Stimulated activated CD8-positive, alpha-beta memory T cell treated with anti-CD3 and anti-CD28 coated beads, Interleukin-2, amount 100 ng/mL, for 1 hour (primary cell): ENCODE data around the gene MESP2.

Source experiments
- DNase-seq, 2 donors: peaks; one replicate each; pipeline ENCODE4 v3.0.0-alpha.2; 2020; ENCODE audit warnings: low read depth in 2 of 2

Gene MESP2

DNA sequence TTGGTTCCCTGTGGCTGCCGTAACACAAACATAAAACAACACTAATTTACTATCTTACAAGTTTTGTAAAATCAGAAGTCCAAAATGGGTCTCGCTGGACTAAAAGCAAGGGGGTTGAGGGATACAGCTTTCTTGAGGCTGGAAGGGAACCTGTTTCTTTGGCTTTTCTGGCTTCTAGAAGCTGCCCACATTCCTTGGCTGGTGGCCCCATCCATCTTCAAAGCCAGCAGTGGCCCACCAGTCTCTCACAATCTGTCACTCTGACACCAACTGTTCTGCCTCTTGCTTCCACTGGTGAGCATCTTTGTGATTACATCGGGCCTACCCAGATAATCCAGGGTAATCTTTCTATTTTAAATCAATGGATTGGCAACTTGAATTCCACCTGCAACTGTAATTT, 39.6 kb downstream of the MESP2 start:
- no peak for DNase-seq

DNA sequence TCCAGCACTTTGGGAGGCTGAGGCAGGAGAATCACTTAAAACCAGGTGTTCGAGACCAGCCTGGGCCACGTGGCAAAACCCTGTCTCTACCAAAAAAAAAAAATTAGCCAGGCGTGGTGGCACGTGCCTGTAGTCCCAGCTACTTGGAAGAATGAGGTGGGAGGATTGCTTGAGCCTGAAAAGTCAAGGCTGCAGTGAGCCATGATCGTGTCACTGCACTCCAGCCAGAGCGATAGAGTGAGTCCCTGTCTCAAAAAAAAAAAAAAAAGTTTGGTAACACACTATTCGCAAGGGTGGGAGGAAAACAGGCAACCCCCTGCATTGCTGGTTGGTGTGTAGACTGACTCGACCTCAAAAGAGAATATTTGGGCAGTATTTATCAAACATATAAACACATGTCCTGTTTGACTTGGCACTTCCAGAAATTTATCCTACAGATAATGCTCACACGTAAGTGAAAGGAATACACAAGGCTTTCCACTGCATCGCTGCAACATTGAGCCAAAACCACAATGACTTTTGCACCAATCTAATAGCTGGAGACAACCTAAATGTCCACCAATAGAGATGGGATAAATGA, 41.7 kb downstream of the MESP2 start:
- no peak for DNase-seq

DNA sequence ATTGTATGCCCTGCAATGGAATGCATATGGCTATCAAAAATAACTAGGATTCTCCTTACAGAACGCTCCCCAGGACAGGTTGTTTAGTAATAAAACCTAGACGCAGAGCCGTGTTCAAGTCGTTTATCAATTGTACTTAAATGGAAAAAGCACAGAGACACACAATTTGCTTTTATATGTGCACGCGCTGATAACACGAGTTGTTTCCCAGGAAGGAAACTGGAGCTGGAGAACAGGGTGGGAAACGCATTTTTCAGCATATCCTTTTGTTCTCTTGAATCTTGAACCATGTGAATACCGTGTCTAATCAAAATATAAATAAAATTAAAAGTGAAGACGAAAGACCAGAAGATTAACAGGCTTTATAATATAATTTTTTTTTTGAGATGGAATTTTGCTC, 42.2 kb downstream of the MESP2 start:
- no peak for DNase-seq

DNA sequence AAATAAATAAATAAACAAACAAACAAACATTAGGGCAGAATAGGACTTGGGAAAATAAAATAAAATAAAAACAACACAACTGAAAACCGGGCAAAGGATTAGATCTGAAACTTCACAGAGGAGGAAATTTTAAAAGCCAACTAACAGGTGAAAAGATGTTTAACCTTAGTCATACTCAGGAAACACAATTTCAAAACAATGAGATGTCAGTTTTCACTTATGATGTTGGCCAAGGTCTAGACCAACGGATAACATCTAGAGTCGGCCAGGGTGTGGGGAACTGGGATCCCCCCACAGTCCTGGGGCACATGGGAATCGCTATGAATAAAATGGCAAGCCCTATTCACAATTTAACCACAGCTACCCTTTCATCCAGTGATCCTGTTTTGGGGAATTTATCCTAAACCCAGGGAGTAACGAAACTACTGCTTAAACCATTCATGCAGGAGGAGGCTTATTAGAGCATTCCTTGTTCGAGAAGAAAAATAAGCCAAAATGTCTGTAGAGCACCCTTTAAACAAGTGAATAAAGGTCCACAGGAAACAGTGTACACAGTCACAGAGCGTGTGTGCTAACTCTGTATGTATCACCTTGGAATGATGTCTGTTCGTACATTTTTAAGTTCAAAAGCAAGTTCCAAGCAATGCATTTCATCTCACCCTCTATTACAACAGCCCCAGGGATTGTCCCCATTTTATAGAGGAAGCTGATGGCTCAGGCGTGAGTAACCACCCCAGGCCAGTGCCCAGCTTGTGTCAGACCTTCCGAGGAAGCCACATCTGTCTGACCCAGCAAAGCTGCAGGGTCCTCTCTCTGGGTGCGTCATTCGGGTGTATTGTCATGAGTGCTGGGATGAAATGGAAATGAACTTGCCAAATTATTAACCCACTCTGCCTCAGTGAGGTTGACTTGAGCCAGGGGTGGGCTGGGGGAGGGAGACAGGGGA, 44.8 kb downstream of the MESP2 start:
- DNase-seq: no peak

DNA sequence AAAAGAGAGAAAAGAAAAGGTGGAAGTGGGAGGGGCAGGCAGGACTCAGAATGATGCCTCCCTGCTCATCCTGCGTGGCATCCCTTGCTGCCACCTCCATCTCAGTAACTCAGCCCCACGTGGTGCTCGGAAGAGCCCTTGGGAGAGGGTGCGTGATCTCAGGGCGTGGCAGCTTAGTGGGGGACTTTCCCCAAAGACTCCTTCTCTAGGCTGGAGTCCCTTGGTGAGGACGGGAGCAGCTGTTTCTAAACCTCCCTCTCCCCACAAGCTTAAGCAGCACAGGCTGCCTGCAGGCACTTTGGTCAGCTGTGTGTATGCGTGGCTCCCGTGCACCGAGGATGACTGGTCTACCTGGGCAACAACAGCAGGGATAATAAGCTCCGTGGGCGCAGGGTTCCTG, 45.9 kb downstream of the MESP2 start:
- no peak for DNase-seq

DNA sequence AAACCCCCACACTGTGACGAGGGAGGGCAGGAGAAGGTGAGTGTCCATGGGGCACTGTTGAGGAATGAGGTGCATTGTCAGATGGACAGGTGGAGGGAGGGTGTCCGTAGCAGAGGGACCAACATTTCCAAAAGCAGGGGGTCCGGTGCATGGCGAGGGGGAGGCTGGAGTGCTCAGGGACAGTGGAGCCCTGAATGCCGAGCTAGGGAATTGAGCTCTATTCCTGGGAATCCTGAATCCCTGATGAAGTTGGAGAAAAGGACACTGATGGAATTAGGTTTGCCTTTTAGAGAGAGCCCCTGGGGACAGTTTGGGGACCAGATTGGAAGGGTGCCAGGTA, 46.4 kb downstream of the MESP2 start:
- DNase-seq: no peak

DNA sequence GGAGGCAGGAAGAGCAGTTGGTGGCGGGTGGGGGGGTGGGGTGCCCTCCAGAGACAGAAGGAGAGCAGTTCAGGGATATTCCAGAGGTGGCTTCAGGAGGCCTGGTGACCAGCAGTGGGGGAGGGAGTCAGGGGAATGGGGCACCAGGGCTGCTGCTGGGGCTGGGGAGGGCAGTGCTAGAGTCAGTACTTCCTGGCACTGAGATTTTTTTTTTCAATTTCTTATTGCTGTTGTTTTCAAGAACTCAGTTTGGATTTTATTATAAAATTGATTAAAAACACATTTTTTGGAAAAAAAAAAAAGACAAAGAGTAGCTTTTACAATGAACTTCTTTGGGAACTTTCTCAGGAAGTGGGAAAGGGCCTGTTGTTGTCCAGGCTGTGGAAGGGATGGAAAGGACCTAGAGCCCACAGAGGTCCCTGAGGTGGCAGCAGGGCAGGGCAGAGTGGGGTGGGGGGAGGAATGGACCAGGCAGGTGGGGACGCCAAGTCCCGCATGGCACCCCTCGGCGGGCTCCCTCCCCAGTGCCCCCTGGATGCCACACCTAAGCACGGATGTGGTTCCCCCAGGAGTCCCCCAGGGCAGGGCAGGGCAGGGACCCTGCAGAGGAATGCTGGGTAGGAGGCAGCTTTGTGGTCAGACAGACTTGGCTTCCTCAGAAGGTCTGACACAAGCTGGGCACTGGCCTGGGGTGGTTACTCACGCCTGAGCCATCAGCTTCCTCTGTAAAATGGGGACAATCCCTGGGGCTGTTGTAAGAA, 47.0 kb downstream of the MESP2 start:
- no peak for DNase-seq

DNA sequence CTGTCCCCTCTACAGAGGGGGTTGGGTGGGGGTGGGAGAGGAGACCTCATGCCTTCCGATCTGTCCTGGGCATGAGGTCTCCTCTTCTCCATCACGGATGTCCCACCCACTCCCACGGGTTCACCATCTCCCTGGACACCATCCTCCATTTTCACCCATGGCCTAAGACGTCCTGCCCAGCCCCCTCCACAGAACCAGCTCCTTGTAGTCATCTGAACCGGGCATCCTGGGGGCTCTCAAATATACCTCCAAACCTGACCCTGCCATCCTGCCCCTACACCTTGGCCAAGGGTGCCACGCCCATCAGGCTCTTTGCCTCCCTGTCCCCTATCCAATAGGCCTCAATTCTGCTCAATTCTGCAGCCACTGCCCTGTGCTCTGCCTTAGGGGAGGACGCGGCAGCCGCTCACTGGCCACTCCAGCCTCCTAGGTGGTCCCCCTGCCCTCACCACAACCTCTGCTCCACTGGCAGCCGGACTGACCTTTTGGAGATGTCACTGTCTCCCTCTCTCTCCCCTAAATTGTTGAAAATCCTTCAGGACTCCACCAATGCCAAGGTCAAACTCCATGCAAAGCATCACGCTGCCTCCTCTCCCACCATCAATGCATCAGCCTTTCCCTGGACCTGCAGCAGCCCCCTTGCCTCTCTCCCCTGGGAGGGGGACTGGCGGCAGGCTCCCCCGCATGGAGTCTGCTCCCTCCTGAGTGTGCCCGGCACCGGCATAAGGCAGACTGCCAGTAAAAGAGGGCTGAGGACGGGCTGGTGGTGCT, 47.9 kb downstream of the MESP2 start:
- no peak for DNase-seq

DNA sequence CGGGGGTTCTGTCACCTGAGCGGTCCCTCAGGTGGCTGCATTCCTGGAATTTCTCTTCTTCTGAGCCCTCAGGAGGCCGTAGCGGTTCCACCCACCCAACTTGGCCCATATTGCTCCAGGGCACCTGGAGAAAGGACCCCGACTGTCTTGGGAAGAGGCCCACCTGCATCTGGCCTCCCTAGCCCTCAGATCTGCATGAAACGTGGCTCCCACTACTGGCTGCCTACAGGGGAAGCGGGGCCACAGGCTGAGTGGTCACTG, 48.4 kb downstream of the MESP2 start:
- no peak for DNase-seq

DNA sequence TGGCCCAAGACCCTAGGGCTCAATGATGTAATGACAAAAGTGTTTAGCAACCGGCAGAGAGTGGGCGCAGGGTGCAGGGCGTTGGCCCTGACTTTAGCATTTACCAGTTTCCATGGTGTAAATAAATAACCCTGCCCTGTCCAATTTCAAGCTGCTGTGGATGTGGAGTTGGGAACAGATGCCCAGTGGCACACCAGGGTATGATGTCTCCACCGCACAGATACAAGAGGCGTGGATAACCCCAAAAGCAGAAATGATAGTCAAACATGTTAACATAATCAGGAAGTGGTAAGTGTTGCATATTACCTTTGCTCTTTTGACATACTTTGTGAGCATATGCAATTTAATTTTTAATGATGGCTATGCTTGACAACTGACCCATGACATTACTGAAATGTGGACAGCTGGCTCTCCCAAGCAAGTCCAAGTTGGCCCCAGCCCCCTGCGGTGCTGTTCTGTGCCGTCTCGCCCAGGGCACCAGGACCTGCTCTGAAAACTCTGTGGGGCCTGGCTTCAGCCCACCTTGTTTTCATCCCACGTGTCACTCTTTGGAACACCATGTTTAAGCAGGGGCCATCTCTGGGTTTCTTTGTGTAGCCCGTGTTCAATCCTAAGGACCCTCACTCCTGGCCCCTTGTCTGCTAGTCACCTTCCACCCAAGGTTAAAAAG, 49.3 kb downstream of the MESP2 start:
- no peak for DNase-seq

DNA sequence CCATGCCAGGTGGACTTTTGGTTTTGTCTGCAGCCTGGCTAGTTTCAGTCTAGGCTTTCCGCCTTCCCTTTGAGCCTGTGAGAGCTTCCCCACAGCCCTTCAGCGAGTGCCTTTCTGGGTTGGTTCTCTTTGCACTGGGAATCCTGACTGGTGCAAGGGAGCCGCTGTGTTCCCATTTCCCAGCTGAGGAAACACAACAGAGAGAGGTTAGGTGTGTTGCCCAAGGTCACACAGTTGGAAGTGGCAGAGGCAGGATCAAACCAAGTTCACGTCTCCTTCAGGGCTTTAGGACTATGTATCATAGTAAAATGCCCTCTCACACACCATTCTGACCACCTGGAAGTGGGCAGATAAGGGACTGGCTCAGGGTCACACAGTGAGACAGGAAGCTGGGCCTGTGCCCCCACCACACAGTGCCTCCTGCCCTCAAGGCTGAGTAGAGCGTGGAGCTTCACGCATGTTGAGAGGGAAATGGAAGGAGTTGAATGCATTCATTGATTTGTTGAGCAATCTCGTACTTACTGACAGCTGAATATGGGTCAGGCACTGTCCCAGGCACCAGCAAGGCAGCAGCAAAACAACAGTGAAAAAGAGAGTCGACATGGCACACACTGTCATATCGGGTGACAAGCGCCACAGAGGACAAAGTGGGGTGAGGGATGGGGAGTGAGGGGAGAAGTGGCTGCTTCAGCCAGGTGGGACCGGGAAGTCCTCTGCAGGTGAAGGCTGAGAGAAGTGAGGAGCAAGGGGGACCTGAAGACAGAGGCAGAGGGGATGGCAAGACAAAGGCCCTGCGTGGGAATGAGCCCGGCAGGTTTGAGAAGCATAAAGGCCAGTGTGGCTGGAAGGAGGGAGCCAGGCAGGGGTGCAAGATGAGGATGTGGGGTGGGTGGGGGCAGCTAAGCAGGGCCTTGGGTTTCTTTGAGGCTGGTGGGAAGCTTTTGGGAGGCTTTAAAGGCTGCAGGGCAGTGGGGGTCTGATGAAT, 50.8 kb downstream of the MESP2 start:
- DNase-seq: no peak

DNA sequence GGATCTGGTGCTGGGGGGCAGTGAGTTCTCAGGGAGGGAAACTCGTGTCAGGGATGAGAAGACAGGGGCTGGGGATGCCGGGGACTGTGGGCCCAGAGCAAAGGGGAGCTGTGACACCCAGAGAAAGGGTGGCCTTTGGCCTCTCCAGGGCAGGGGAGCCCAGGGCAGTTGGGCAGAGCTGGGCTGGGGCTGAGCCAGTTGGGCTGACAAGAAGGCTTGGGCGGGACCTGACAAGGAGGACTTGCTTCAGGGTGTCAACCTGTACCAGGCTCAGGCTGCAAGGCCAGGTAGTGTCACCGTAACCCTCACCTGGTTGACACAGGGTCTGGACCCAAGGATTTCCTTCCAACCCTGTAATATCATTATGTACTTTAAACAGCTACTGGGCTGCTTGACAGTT, 51.7 kb downstream of the MESP2 start:
- DNase-seq: no peak
